A673 (cell line): ENCODE measurements around the gene RPS6KA3. TPM values are rescaled to one million over a fixed set of nuclear protein-coding genes. Genes with fewer than 3 reads are reported as not detected.

Experiments used
- BruUV-seq: library from RNA; stranded (reverse); fragments of 400-500 nt; replicated peaks from 2 replicates; lab custom pipeline; 2021; lab: Mats Ljungman, UMichigan
- CTCF ChIA-PET: fragments of 300-600 bp; sonication (Branson Sonifier 250); formaldehyde crosslinking; loops from one replicate; lab custom pipeline; 2022; ENCODE audit warnings: antibody characterized with exemption; lab: Charles Lee
- POLR2A ChIA-PET: fragments of 300-600 bp; sonication (Branson Sonifier 250); formaldehyde crosslinking; loops from one replicate; lab custom pipeline; 2022; ENCODE audit warnings: antibody characterized with exemption; ENCODE audit not compliant: low non-redundant PET; lab: Charles Lee
- DNase-seq: peaks from one replicate; pipeline ENCODE4 v3.0.0-alpha.2; 2015; ENCODE audit warnings: low spot score
- H3K27ac ChIP-seq: fragments of 200-600 bp; sonication (generic); 2 replicates; pipeline ENCODE4 v1.5.1; 2016; ENCODE audit warnings: mixed run types, low read depth, mild to moderate bottlenecking, mixed read lengths, antibody characterized with exemption, low read length; ENCODE audit not compliant: poor library complexity, severe bottlenecking
- H3K27me3 ChIP-seq: fragments of 200-600 bp; sonication (generic); replicated peaks from 2 replicates; pipeline ENCODE4 v1.6.1; 2017; ENCODE audit warnings: mixed run types, low read depth, mild to moderate bottlenecking, mixed read lengths, antibody characterized with exemption, low read length; ENCODE audit not compliant: insufficient read depth, poor library complexity
- H3K36me3 ChIP-seq: fragments of 200-600 bp; sonication (generic); 2 replicates; pipeline ENCODE4 v1.6.1; 2016; ENCODE audit warnings: mixed run types, mild to moderate bottlenecking, mixed read lengths, antibody characterized with exemption, low read length; ENCODE audit not compliant: insufficient read depth, poor library complexity, severe bottlenecking
- H3K4me1 ChIP-seq: fragments of 200-600 bp; sonication (generic); 2 replicates; pipeline ENCODE4 v1.6.1; 2017; ENCODE audit warnings: mixed run types, mild to moderate bottlenecking, mixed read lengths, antibody characterized with exemption, low read length; ENCODE audit not compliant: insufficient read depth, poor library complexity, severe bottlenecking
- H3K4me3 ChIP-seq: fragments of 200-600 bp; sonication (generic); 2 replicates; pipeline ENCODE4 v1.5.1; 2016; ENCODE audit warnings: low read depth, mixed run types, mild to moderate bottlenecking, mixed read lengths, low read length; ENCODE audit not compliant: poor library complexity, severe bottlenecking
- H3K9me3 ChIP-seq: fragments of 200-600 bp; sonication (generic); 2 replicates; pipeline ENCODE4 v1.6.1; 2016; ENCODE audit warnings: mixed run types, low read depth, mild to moderate bottlenecking, mixed read lengths, antibody characterized with exemption, low read length; ENCODE audit not compliant: poor library complexity, severe bottlenecking
- EZH2 ChIP-seq: fragments of 200-600 bp; sonication (generic); IDR thresholded peaks from 2 replicates; pipeline ENCODE4 v1.6.1; 2017; ENCODE audit warnings: borderline replicate concordance, low read depth, mild to moderate bottlenecking, mixed read lengths, antibody characterized with exemption, low read length; ENCODE audit not compliant: poor library complexity, severe bottlenecking
- intact Hi-C: fragments of 100-400 bp; cut with micrococcal nuclease; formaldehyde crosslinking; loops from one replicate; pipeline ENCODE4 v1.10.0; 2022; ENCODE audit not compliant: unreplicated experiment
- total RNA-seq: library from RNA; stranded (reverse); gene quantifications from 2 replicates; pipeline ENCODE4 v1.2.3, GENCODE V29; 2021
- TF ChIP-seq, protein P1 (sequence below): fragments of 300-800, 200-600 bp; sonication (generic); conservative IDR thresholded peaks from 2 replicates; pipeline ENCODE4 v1.5.1; 2017; ENCODE audit warnings: low read depth, mild to moderate bottlenecking, antibody characterized with exemption, low read length, moderate library complexity, mixed read lengths

The RPS6KA3 gene
- total RNA-seq, 1 experiment from 2014 or later: 33.6 TPM

- peaks cover 4% of the 10 kb centered on the region for H3K36me3 ChIP-seq
- ChIA-PET CTCF (no interaction called here), POLR2A (no interaction called here)
- intact Hi-C loops: no loop called here
- no peak overlapping the region for H3K4me3 ChIP-seq
- BruUV-seq: no TSS peak
- TF ChIP-seq, protein P1, sequence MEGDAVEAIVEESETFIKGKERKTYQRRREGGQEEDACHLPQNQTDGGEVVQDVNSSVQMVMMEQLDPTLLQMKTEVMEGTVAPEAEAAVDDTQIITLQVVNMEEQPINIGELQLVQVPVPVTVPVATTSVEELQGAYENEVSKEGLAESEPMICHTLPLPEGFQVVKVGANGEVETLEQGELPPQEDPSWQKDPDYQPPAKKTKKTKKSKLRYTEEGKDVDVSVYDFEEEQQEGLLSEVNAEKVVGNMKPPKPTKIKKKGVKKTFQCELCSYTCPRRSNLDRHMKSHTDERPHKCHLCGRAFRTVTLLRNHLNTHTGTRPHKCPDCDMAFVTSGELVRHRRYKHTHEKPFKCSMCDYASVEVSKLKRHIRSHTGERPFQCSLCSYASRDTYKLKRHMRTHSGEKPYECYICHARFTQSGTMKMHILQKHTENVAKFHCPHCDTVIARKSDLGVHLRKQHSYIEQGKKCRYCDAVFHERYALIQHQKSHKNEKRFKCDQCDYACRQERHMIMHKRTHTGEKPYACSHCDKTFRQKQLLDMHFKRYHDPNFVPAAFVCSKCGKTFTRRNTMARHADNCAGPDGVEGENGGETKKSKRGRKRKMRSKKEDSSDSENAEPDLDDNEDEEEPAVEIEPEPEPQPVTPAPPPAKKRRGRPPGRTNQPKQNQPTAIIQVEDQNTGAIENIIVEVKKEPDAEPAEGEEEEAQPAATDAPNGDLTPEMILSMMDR: no peak
- no peak for TF ChIP-seq EZH2
- no peak overlapping the region for H3K27ac ChIP-seq
- peaks cover 4% of the 10 kb centered on the region for H3K27me3 ChIP-seq
- no peak for DNase-seq
- H3K9me3 ChIP-seq: no peaks in the 10 kb centered on the region
- no peaks in the 10 kb centered on the region for H3K4me1 ChIP-seq
Measured at GRCh38 chrX:20231598-20231997, 35.1 kb downstream of the RPS6KA3 start.

DNA sequence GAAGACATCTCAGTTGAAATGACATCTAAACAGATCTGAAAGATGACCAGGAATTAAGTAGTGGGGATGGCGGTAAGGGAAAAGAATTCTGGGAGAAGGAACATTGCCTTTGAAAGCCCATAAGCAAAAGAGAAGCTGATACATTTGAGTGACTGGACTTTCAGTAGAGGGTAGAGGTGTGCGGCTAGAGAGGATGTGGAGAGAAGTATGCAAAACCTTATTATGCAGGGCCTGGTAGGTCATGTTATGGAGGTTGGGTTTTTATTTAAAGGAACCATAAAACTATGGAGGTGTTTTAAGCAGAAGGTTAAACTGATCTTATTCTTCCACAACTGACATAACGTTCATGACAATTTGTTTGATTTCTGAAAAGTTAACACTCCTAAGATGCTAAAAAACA is 36.3 kb downstream of the RPS6KA3 start:
- H3K4me3 ChIP-seq: no peak overlapping the region
- no TSS peak for BruUV-seq
- ChIA-PET CTCF (no interaction called here), POLR2A (no interaction called here)
- no peak for DNase-seq
- TF ChIP-seq, protein P1: no peak
- no peak for TF ChIP-seq EZH2
- H3K27me3 ChIP-seq: peaks cover 7% of the 10 kb centered on the region
- H3K9me3 ChIP-seq: no peaks in the 10 kb centered on the region
- H3K27ac ChIP-seq: no peak overlapping the region
- H3K4me1 ChIP-seq: no peaks in the 10 kb centered on the region
- H3K36me3 ChIP-seq: peaks cover 4% of the 10 kb centered on the region
- intact Hi-C loops: no loop called here

GRCh38 chrX:20229155-20229554 is 37.6 kb downstream of the RPS6KA3 start:
- intact Hi-C loops: no loop called here
- CTCF ChIA-PET: no interaction called here
- no TSS peak for BruUV-seq

More at GRCh38 chrX:20229155-20229554, 37.6 kb downstream of the RPS6KA3 start:
- Histone ChIP-seq H3K27ac (no peak overlapping the region), H3K9me3 (no peaks in the 10 kb centered on the region), H3K27me3 (peaks cover 7% of the 10 kb centered on the region), H3K4me3 (no peak overlapping the region), H3K36me3 (peaks cover 4% of the 10 kb centered on the region), H3K4me1 (no peaks in the 10 kb centered on the region)
- TF ChIP-seq EZH2: no peak
- TF ChIP-seq, protein P1: no peak
- POLR2A ChIA-PET: interaction anchor here (0.6 kb wide), 1 partner anchor 227 kb away, joined by 3 read pairs; no protein-coding TSS in a partner anchor
- DNase-seq: no peak
